SU-DHL-6 (cell line): ENCODE measurements around the gene TCF19.

Experiments used
- EZH2phosphoT487 ChIP-seq: fragments of 200-600 bp; sonication (generic), shearing (Covaris generic); conservative IDR thresholded peaks from 2 replicates; pipeline ENCODE4 v1.6.1; 2018; ENCODE audit warnings: mild to moderate bottlenecking, antibody characterized with exemption, low read length, moderate library complexity, mixed read lengths
- TF ChIP-seq, protein P1 (sequence below): fragments of 200-600 bp; sonication (generic); IDR thresholded peaks from one replicate; pipeline ENCODE4 v1.5.1; 2017; ENCODE audit warnings: antibody characterized with exemption, mild to moderate bottlenecking, low read length, moderate library complexity; ENCODE audit not compliant: insufficient read depth, poor library complexity, severe bottlenecking

DNA sequence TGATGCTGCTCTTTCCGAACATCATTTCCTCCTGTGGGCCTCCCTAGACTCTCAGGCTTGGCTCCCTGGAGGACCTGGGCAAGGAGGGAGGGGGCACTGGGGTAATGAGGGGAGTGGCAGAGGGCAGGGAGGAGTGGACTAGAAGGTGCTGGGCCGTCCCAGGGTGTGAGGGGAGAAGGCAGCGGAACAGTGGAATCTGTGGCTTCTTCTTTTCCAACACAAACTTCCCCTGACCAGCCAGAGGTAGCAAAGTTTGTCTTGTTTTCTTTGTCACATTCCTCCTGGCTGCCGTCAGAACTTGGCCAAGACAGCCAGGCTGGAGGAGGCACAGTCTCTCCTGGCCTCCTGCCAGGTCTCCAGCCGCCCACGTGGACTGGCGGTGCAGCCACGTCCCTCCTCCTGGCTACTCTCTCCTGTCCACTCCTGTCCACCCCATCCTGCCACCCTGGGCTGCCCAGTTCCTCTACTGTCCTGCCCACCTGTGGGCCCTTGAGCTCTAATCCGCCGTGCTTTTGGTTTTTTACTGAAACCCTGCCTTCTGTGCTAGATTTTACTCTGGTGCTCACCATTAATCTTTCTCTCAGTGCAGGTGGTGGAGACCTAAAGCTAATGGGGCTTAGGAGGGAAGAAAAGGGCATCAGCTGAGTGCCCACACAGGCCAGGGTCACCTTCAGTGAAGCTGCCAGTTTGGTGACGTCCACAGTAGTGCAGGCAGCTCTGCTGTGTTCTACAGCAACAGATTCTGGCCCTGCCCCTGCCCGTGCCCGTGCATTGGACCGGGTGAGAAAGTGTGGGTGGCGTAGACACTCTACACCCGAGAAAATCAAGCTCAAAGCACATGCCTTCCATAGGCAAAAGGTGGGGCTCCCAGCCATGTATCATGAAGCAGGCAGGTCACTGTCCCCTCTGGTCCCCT, 35.3 kb upstream of the TCF19 start:
- TF ChIP-seq, protein P1, sequence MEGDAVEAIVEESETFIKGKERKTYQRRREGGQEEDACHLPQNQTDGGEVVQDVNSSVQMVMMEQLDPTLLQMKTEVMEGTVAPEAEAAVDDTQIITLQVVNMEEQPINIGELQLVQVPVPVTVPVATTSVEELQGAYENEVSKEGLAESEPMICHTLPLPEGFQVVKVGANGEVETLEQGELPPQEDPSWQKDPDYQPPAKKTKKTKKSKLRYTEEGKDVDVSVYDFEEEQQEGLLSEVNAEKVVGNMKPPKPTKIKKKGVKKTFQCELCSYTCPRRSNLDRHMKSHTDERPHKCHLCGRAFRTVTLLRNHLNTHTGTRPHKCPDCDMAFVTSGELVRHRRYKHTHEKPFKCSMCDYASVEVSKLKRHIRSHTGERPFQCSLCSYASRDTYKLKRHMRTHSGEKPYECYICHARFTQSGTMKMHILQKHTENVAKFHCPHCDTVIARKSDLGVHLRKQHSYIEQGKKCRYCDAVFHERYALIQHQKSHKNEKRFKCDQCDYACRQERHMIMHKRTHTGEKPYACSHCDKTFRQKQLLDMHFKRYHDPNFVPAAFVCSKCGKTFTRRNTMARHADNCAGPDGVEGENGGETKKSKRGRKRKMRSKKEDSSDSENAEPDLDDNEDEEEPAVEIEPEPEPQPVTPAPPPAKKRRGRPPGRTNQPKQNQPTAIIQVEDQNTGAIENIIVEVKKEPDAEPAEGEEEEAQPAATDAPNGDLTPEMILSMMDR, result no peak
- no peak for TF ChIP-seq EZH2phosphoT487
